SK-N-SH treated with all-trans-retinoic acid at 6 μM for 48 hours (cell line): ENCODE measurements around the gene GADD45B.

Experiments used
- ATAC-seq: fragments of 200-7000 bp; cut with Tn5 transposase; 3 replicates; pipeline ENCODE4 v1.9.1; 2020; ENCODE audit warnings: mild to moderate bottlenecking, moderate library complexity
- BACH2 ChIP-seq: fragments of 250-450 bp; sonication (Bioruptor Pico); IDR thresholded peaks from 2 replicates; pipeline ENCODE4 v1.9.0; 2021; ENCODE audit warnings: mild to moderate bottlenecking, borderline replicate concordance
- CREB5 ChIP-seq: fragments of 250-450 bp; sonication (Bioruptor Pico); IDR thresholded peaks from 2 replicates; pipeline ENCODE4 v1.5.1; 2020; ENCODE audit warnings: low read depth, mild to moderate bottlenecking, moderate library complexity
- CSDC2 ChIP-seq: fragments of 250-450 bp; sonication (Bioruptor Pico); IDR thresholded peaks from 2 replicates; pipeline ENCODE4 v1.5.0; 2020; ENCODE audit warnings: mild to moderate bottlenecking, moderate library complexity
- ESRRG ChIP-seq: fragments of 250-450 bp; sonication (Bioruptor Pico); IDR thresholded peaks from 2 replicates; pipeline ENCODE4 v1.6.1; 2021; ENCODE audit warnings: mild to moderate bottlenecking
- GLIS3 ChIP-seq: fragments of 250-450 bp; sonication (Bioruptor Pico); IDR thresholded peaks from 2 replicates; pipeline ENCODE4 v1.5.0; 2020; ENCODE audit warnings: mild to moderate bottlenecking, moderate library complexity
- OSR1 ChIP-seq: fragments of 250-450 bp; sonication (Bioruptor Pico); IDR thresholded peaks from 2 replicates; pipeline ENCODE4 v1.8.0; 2022; ENCODE audit warnings: moderate library complexity, mild to moderate bottlenecking, inconsistent platforms
- PATZ1 ChIP-seq: fragments of 250-450 bp; sonication (Bioruptor Pico); IDR thresholded peaks from 2 replicates; pipeline ENCODE4 v1.8.0; 2020; ENCODE audit warnings: mild to moderate bottlenecking, moderate library complexity, borderline replicate concordance
- PPARA ChIP-seq: fragments of 250-450 bp; sonication (Bioruptor Pico); IDR thresholded peaks from 2 replicates; pipeline ENCODE4 v1.5.0; 2020; ENCODE audit warnings: mild to moderate bottlenecking, borderline replicate concordance
- RARB ChIP-seq: fragments of 250-450 bp; sonication (Bioruptor Pico); IDR thresholded peaks from 2 replicates; pipeline ENCODE4 v1.8.0; 2021; ENCODE audit warnings: mild to moderate bottlenecking, moderate library complexity
- SNAI2 ChIP-seq: fragments of 250-450 bp; sonication (Bioruptor Pico); IDR thresholded peaks from 2 replicates; pipeline ENCODE4 v1.5.0; 2020; ENCODE audit warnings: mild to moderate bottlenecking, moderate library complexity
- TCF4 ChIP-seq: fragments of 250-450 bp; sonication (Bioruptor Pico); IDR thresholded peaks from 2 replicates; pipeline ENCODE4 v1.8.0; 2021; ENCODE audit warnings: mild to moderate bottlenecking, moderate library complexity, borderline replicate concordance
- TOX ChIP-seq: fragments of 250-450 bp; sonication (Bioruptor Pico); IDR thresholded peaks from 2 replicates; pipeline ENCODE4 v1.8.0; 2021; ENCODE audit warnings: mild to moderate bottlenecking, moderate library complexity, borderline replicate concordance
- ZC3H10 ChIP-seq: fragments of 250-450 bp; sonication (Bioruptor Pico); IDR thresholded peaks from 2 replicates; pipeline ENCODE4 v1.5.1; 2021; ENCODE audit warnings: mild to moderate bottlenecking, moderate library complexity
- ZFP3 ChIP-seq: fragments of 250-450 bp; sonication (Bioruptor Pico); IDR thresholded peaks from 2 replicates; pipeline ENCODE4 v1.5.0; 2020; ENCODE audit warnings: mild to moderate bottlenecking, moderate library complexity
- ZFP30 ChIP-seq: fragments of 450-650 bp; formaldehyde crosslinking; IDR thresholded peaks from 2 replicates; pipeline ENCODE4 v1.5.0; 2022; ENCODE audit warnings: mild to moderate bottlenecking, moderate library complexity
- ZNF565 ChIP-seq: fragments of 450-650 bp; formaldehyde crosslinking; conservative IDR thresholded peaks from 2 replicates; pipeline ENCODE4 v1.5.0; 2020; ENCODE audit warnings: low read depth, mild to moderate bottlenecking, moderate library complexity
- ZNF70 ChIP-seq: fragments of 450-650 bp; formaldehyde crosslinking; IDR thresholded peaks from 2 replicates; pipeline ENCODE4 v1.5.0; 2020; ENCODE audit warnings: mild to moderate bottlenecking, moderate library complexity
- ZNF8 ChIP-seq: fragments of 450-650 bp; formaldehyde crosslinking; IDR thresholded peaks from 2 replicates; pipeline ENCODE4 v1.5.0; 2020; ENCODE audit warnings: mild to moderate bottlenecking, moderate library complexity
- TF ChIP-seq, protein P1 (sequence below): fragments of 250-450 bp; sonication (Bioruptor Pico); IDR thresholded peaks from 2 replicates; pipeline ENCODE4 v1.5.0; 2020; ENCODE audit warnings: mild to moderate bottlenecking, moderate library complexity
- TF ChIP-seq, protein P2 (sequence below): fragments of 250-450 bp; sonication (Bioruptor Pico); IDR thresholded peaks from 2 replicates; pipeline ENCODE4 v1.5.1; 2021; ENCODE audit warnings: mild to moderate bottlenecking, moderate library complexity

The GADD45B gene

DNA sequence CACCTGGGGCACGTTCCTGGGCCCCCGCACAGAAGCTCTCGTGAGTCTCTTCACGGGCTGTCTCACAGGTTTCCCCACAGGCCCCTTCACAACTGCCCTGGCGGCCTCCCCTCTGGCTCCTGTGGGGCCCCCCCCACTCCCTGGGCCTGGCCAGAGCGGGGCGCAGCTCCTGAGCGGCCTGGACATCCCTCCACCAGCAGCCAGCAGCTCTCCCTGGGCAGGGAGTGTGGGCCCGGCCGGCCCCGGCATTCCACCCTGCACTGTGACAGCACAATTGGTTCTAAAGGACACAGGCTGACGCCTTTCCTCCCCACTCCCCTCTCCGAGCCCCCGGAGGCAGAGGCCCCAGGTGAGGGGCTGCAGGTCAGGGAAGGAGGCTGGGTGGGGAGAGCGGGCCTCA, 39.0 kb upstream of the GADD45B start:
- no peak for ATAC-seq
- TF ChIP-seq ZNF565 (CRISPR knock-in tag), result no peak
- TF ChIP-seq ESRRG (CRISPR knock-in tag), result no peak
- TF ChIP-seq BACH2 (CRISPR knock-in tag), result no peak
- TF ChIP-seq TOX, result no peak
- no peak for TF ChIP-seq ZNF8 (CRISPR knock-in tag)
- no peak for TF ChIP-seq ZC3H10 (CRISPR knock-in tag)
- TF ChIP-seq PATZ1 (CRISPR knock-in tag), result no peak
- no peak for TF ChIP-seq ZFP30
- TF ChIP-seq TCF4, result no peak
- TF ChIP-seq, protein P1, sequence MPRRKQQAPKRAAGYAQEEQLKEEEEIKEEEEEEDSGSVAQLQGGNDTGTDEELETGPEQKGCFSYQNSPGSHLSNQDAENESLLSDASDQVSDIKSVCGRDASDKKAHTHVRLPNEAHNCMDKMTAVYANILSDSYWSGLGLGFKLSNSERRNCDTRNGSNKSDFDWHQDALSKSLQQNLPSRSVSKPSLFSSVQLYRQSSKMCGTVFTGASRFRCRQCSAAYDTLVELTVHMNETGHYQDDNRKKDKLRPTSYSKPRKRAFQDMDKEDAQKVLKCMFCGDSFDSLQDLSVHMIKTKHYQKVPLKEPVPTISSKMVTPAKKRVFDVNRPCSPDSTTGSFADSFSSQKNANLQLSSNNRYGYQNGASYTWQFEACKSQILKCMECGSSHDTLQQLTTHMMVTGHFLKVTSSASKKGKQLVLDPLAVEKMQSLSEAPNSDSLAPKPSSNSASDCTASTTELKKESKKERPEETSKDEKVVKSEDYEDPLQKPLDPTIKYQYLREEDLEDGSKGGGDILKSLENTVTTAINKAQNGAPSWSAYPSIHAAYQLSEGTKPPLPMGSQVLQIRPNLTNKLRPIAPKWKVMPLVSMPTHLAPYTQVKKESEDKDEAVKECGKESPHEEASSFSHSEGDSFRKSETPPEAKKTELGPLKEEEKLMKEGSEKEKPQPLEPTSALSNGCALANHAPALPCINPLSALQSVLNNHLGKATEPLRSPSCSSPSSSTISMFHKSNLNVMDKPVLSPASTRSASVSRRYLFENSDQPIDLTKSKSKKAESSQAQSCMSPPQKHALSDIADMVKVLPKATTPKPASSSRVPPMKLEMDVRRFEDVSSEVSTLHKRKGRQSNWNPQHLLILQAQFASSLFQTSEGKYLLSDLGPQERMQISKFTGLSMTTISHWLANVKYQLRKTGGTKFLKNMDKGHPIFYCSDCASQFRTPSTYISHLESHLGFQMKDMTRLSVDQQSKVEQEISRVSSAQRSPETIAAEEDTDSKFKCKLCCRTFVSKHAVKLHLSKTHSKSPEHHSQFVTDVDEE (CRISPR knock-in tag), result no peak
- TF ChIP-seq CREB5 (CRISPR knock-in tag), result no peak
- no peak for TF ChIP-seq RARB
- TF ChIP-seq, protein P2, sequence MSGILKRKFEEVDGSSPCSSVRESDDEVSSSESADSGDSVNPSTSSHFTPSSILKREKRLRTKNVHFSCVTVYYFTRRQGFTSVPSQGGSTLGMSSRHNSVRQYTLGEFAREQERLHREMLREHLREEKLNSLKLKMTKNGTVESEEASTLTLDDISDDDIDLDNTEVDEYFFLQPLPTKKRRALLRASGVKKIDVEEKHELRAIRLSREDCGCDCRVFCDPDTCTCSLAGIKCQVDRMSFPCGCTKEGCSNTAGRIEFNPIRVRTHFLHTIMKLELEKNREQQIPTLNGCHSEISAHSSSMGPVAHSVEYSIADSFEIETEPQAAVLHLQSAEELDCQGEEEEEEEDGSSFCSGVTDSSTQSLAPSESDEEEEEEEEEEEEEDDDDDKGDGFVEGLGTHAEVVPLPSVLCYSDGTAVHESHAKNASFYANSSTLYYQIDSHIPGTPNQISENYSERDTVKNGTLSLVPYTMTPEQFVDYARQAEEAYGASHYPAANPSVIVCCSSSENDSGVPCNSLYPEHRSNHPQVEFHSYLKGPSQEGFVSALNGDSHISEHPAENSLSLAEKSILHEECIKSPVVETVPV, result no peak
- no peak for TF ChIP-seq OSR1
- TF ChIP-seq GLIS3 (CRISPR knock-in tag), result no peak
- no peak for TF ChIP-seq ZFP3 (CRISPR knock-in tag)

- ATAC-seq, result no peak
- TF ChIP-seq RARB (no peak), TOX (no peak), CSDC2 (CRISPR knock-in tag) (no peak), ZC3H10 (CRISPR knock-in tag) (no peak), OSR1 (no peak), SNAI2 (CRISPR knock-in tag) (no peak), GLIS3 (CRISPR knock-in tag) (no peak), PPARA (CRISPR knock-in tag) (no peak), ESRRG (CRISPR knock-in tag) (no peak), ZFP30 (no peak), PATZ1 (CRISPR knock-in tag) (no peak), ZNF8 (CRISPR knock-in tag) (no peak)
- TF ChIP-seq, protein P2, result no peak
- TF ChIP-seq, all 23 proteins: peak for 0
Observed at GRCh38 chr19:2438178-2438577, 37.7 kb upstream of the GADD45B start.

- ATAC-seq, result no peak
- TF ChIP-seq BACH2 (CRISPR knock-in tag), result no peak
- TF ChIP-seq, protein P1 (CRISPR knock-in tag), result no peak
- TF ChIP-seq ZNF70 (CRISPR knock-in tag), result no peak
- TF ChIP-seq ZFP3 (CRISPR knock-in tag), result no peak
- no peak for TF ChIP-seq CSDC2 (CRISPR knock-in tag)
- TF ChIP-seq PATZ1 (CRISPR knock-in tag), result no peak
- TF ChIP-seq CREB5 (CRISPR knock-in tag), result no peak
Observed at GRCh38 chr19:2440515-2440914, 35.4 kb upstream of the GADD45B start.
